ENCODE measurements around the gene SLC1A7.

Gene SLC1A7

GRCh38 chr1:53078333-53079101, 63.9 kb downstream of the SLC1A7 start:
- no peak for DNase-seq (ENCODE audit: low read depth in 1 of 2, low spot score in 1 of 2)
- no peak for TF ChIP-seq JUND (IDR thresholded peaks at IDR 0.05; ENCODE audit: low read depth)
- in situ Hi-C loops (cut with HindIII; ENCODE audit: low pct_unique_long_range_greater_than_20kb, low sequenced_read_pairs): no loop called here

GRCh38 chr1:53077599-53077965, 64.9 kb downstream of the SLC1A7 start:
- in situ Hi-C loops (cut with HindIII; ENCODE audit: low pct_unique_long_range_greater_than_20kb, low sequenced_read_pairs): no loop called here
- no peak for DNase-seq (ENCODE audit: low read depth in 1 of 2, low spot score in 1 of 2)
- no peak for TF ChIP-seq JUND (IDR thresholded peaks at IDR 0.05; ENCODE audit: low read depth)

- DNase-seq (ENCODE audit: low read depth in 1 of 2, low spot score in 1 of 2): no peak
- in situ Hi-C loops (cut with HindIII; ENCODE audit: low pct_unique_long_range_greater_than_20kb, low sequenced_read_pairs): no loop called here
- no peak for TF ChIP-seq JUND (IDR thresholded peaks at IDR 0.05; ENCODE audit: low read depth)
These were observed 65.5 kb downstream of the SLC1A7 start for GRCh38 chr1:53076721-53077598.

GRCh38 chr1:53076165-53076564, 66.3 kb downstream of the SLC1A7 start:
- no peak for TF ChIP-seq JUND (IDR thresholded peaks at IDR 0.05; ENCODE audit: low read depth)
- no peak for DNase-seq (ENCODE audit: low read depth in 1 of 2, low spot score in 1 of 2)
- in situ Hi-C loops (cut with HindIII; ENCODE audit: low pct_unique_long_range_greater_than_20kb, low sequenced_read_pairs): no loop called here

GRCh38 chr1:53075761-53076163, 66.7 kb downstream of the SLC1A7 start:
- no peak for TF ChIP-seq JUND (IDR thresholded peaks at IDR 0.05; ENCODE audit: low read depth)
- no peak for DNase-seq (ENCODE audit: low read depth in 1 of 2, low spot score in 1 of 2)
- in situ Hi-C loops (cut with HindIII; ENCODE audit: low pct_unique_long_range_greater_than_20kb, low sequenced_read_pairs): no loop called here

- in situ Hi-C loops (cut with HindIII; ENCODE audit: low pct_unique_long_range_greater_than_20kb, low sequenced_read_pairs): no loop called here
- TF ChIP-seq JUND (IDR thresholded peaks at IDR 0.05; ENCODE audit: low read depth): no peak
- no peak for DNase-seq (ENCODE audit: low read depth in 1 of 2, low spot score in 1 of 2)
These were observed 67.2 kb downstream of the SLC1A7 start for GRCh38 chr1:53075206-53075605.

GRCh38 chr1:53074313-53075154, 67.9 kb downstream of the SLC1A7 start:
- no peak for TF ChIP-seq JUND (IDR thresholded peaks at IDR 0.05; ENCODE audit: low read depth)
- in situ Hi-C loops (cut with HindIII; ENCODE audit: low pct_unique_long_range_greater_than_20kb, low sequenced_read_pairs): no loop called here
- no peak for DNase-seq (ENCODE audit: low read depth in 1 of 2, low spot score in 1 of 2)

GRCh38 chr1:53073868-53074311, 68.5 kb downstream of the SLC1A7 start:
- DNase-seq (ENCODE audit: low read depth in 1 of 2, low spot score in 1 of 2): no peak
- no peak for TF ChIP-seq JUND (IDR thresholded peaks at IDR 0.05; ENCODE audit: low read depth)
- in situ Hi-C loops (cut with HindIII; ENCODE audit: low pct_unique_long_range_greater_than_20kb, low sequenced_read_pairs): no loop called here

GRCh38 chr1:53073287-53073686, 69.2 kb downstream of the SLC1A7 start:
- no peak for TF ChIP-seq JUND (IDR thresholded peaks at IDR 0.05; ENCODE audit: low read depth)
- in situ Hi-C loops (cut with HindIII; ENCODE audit: low pct_unique_long_range_greater_than_20kb, low sequenced_read_pairs): no loop called here
- DNase-seq (ENCODE audit: low read depth in 1 of 2, low spot score in 1 of 2): no peak

- no peak for TF ChIP-seq JUND (IDR thresholded peaks at IDR 0.05; ENCODE audit: low read depth)
- DNase-seq (ENCODE audit: low read depth in 1 of 2, low spot score in 1 of 2): no peak
- in situ Hi-C loops (cut with HindIII; ENCODE audit: low pct_unique_long_range_greater_than_20kb, low sequenced_read_pairs): no loop called here
These were observed 70.5 kb downstream of the SLC1A7 start for GRCh38 chr1:53071915-53072314.

- no peak for TF ChIP-seq JUND (IDR thresholded peaks at IDR 0.05; ENCODE audit: low read depth)
- in situ Hi-C loops (cut with HindIII; ENCODE audit: low pct_unique_long_range_greater_than_20kb, low sequenced_read_pairs): no loop called here
- no peak for DNase-seq (ENCODE audit: low read depth in 1 of 2, low spot score in 1 of 2)
These were observed 71.1 kb downstream of the SLC1A7 start for GRCh38 chr1:53071167-53071865.

GRCh38 chr1:53070621-53071020, 71.8 kb downstream of the SLC1A7 start:
- in situ Hi-C loops (cut with HindIII; ENCODE audit: low pct_unique_long_range_greater_than_20kb, low sequenced_read_pairs): no loop called here
- TF ChIP-seq JUND (IDR thresholded peaks at IDR 0.05; ENCODE audit: low read depth): no peak
- no peak for DNase-seq (ENCODE audit: low read depth in 1 of 2, low spot score in 1 of 2)
